ENCODE results near the gene RPS2.

Gene RPS2

DNA sequence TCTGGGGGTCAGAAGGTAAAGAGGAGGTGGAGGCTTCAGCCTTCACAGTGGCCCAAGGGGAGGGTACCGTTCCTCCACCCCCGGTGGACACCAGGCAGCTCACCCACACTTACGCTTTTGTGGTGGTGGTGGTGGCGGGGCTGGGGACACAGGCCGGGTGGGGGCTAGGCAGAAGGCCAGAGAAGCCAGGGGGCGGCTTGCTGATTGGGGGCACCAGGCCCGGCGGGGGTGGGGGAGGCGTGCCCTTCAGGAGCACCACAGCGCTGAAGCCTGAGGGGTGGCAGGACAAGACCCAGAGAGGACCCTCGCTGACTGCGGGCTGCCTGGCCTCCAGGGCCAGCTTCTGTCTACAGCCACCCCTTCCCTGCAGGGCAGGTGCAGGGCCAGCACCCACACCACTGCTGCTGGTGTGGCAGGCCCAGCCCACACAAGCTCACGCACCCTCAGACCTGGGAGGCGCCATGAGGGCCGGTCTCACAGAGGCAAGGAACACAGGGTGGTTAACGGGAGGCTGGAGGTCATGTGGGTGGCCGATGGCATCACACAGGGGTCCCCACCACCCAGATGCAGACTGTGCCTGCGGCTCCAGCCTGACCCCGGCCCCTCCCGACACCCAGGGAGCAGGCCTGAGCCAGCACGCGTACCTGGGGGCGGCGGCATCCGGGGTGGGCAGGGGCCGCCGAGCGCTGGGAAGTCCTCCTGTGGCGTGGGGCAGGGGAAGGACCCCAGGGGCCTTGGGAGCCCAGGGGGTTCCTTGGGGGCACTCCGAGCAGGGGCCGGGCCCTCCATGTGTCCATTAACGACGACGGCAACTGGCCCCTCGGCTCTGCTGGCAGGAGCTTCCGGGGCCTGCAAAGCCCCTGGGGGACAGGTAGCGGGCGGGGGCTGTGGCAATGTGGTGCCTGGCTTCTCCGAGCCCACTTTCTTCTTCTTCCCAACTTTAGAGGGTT is 34.5 kb upstream of the RPS2 start:
- Histone ChIP-seq H3K4me3 (replicated peaks; ENCODE audit: insufficient read depth, low read length) (no peak overlapping the region), H3K27ac (replicated peaks) (no peak overlapping the region), H3K27me3 (ENCODE audit: insufficient read depth, poor library complexity, severe bottlenecking) (no peaks in the 10 kb centered on the region)
- TF ChIP-seq GABPA (IDR thresholded peaks at IDR 0.05; ENCODE audit: low read depth) (no peak), CTCF (IDR thresholded peaks at IDR 0.05; ENCODE audit: insufficient read depth, low read length) (no peak), POLR2AphosphoS5 (IDR thresholded peaks at IDR 0.05; ENCODE audit: low read depth) (no peak), SPI1 (IDR thresholded peaks at IDR 0.05; ENCODE audit: borderline replicate concordance, low read depth) (no peak)
- TF ChIP-seq, protein P1, sequence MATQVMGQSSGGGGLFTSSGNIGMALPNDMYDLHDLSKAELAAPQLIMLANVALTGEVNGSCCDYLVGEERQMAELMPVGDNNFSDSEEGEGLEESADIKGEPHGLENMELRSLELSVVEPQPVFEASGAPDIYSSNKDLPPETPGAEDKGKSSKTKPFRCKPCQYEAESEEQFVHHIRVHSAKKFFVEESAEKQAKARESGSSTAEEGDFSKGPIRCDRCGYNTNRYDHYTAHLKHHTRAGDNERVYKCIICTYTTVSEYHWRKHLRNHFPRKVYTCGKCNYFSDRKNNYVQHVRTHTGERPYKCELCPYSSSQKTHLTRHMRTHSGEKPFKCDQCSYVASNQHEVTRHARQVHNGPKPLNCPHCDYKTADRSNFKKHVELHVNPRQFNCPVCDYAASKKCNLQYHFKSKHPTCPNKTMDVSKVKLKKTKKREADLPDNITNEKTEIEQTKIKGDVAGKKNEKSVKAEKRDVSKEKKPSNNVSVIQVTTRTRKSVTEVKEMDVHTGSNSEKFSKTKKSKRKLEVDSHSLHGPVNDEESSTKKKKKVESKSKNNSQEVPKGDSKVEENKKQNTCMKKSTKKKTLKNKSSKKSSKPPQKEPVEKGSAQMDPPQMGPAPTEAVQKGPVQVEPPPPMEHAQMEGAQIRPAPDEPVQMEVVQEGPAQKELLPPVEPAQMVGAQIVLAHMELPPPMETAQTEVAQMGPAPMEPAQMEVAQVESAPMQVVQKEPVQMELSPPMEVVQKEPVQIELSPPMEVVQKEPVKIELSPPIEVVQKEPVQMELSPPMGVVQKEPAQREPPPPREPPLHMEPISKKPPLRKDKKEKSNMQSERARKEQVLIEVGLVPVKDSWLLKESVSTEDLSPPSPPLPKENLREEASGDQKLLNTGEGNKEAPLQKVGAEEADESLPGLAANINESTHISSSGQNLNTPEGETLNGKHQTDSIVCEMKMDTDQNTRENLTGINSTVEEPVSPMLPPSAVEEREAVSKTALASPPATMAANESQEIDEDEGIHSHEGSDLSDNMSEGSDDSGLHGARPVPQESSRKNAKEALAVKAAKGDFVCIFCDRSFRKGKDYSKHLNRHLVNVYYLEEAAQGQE (IDR thresholded peaks at IDR 0.05; ENCODE audit: insufficient replicate concordance, low read depth): no peak
- DNase-seq (ENCODE audit: low read depth in 1 of 2, low spot score in 1 of 2): no peak

- TF ChIP-seq, protein P1 (IDR thresholded peaks at IDR 0.05; ENCODE audit: insufficient replicate concordance, low read depth): no peak
- TF ChIP-seq SPI1 (IDR thresholded peaks at IDR 0.05; ENCODE audit: borderline replicate concordance, low read depth): no peak
- no peak for TF ChIP-seq CTCF (IDR thresholded peaks at IDR 0.05; ENCODE audit: insufficient read depth, low read length)
- TF ChIP-seq GABPA (IDR thresholded peaks at IDR 0.05; ENCODE audit: low read depth): no peak
- no peak for TF ChIP-seq POLR2AphosphoS5 (IDR thresholded peaks at IDR 0.05; ENCODE audit: low read depth)
- no peak overlapping the region for H3K27ac ChIP-seq (replicated peaks)
- H3K27me3 ChIP-seq (ENCODE audit: insufficient read depth, poor library complexity, severe bottlenecking): no peaks in the 10 kb centered on the region
- no peak overlapping the region for H3K4me3 ChIP-seq (replicated peaks; ENCODE audit: insufficient read depth, low read length)
- DNase-seq (ENCODE audit: low read depth in 1 of 2, low spot score in 1 of 2): no peak
Measured at GRCh38 chr16:1998360-1998835, 33.8 kb upstream of the RPS2 start.

- TF ChIP-seq GABPA (IDR thresholded peaks at IDR 0.05; ENCODE audit: low read depth) (no peak), POLR2AphosphoS5 (IDR thresholded peaks at IDR 0.05; ENCODE audit: low read depth) (no peak), CTCF (IDR thresholded peaks at IDR 0.05; ENCODE audit: insufficient read depth, low read length) (no peak), SPI1 (IDR thresholded peaks at IDR 0.05; ENCODE audit: borderline replicate concordance, low read depth) (no peak)
- TF ChIP-seq, protein P1 (IDR thresholded peaks at IDR 0.05; ENCODE audit: insufficient replicate concordance, low read depth): no peak
- Histone ChIP-seq H3K27me3 (ENCODE audit: insufficient read depth, poor library complexity, severe bottlenecking) (no peaks in the 10 kb centered on the region), H3K27ac (replicated peaks) (no peak overlapping the region), H3K4me3 (replicated peaks; ENCODE audit: insufficient read depth, low read length) (no peak overlapping the region)
- no peak for DNase-seq (ENCODE audit: low read depth in 1 of 2, low spot score in 1 of 2)
Measured at GRCh38 chr16:1997494-1998359, 33.1 kb upstream of the RPS2 start.

All from HL-60 (cell line).